ENCODE results near the gene CLDN3.
A peak's percentile ranks its signal among the peaks of the same experiment; 100 is the strongest.
"Not testable (repeated sequence)": the region's sequence is repeated elsewhere in the genome, so short reads cannot be mapped to it uniquely, and the experiment has no call there.

CLDN3 gene, protein sequence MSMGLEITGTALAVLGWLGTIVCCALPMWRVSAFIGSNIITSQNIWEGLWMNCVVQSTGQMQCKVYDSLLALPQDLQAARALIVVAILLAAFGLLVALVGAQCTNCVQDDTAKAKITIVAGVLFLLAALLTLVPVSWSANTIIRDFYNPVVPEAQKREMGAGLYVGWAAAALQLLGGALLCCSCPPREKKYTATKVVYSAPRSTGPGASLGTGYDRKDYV

DNA sequence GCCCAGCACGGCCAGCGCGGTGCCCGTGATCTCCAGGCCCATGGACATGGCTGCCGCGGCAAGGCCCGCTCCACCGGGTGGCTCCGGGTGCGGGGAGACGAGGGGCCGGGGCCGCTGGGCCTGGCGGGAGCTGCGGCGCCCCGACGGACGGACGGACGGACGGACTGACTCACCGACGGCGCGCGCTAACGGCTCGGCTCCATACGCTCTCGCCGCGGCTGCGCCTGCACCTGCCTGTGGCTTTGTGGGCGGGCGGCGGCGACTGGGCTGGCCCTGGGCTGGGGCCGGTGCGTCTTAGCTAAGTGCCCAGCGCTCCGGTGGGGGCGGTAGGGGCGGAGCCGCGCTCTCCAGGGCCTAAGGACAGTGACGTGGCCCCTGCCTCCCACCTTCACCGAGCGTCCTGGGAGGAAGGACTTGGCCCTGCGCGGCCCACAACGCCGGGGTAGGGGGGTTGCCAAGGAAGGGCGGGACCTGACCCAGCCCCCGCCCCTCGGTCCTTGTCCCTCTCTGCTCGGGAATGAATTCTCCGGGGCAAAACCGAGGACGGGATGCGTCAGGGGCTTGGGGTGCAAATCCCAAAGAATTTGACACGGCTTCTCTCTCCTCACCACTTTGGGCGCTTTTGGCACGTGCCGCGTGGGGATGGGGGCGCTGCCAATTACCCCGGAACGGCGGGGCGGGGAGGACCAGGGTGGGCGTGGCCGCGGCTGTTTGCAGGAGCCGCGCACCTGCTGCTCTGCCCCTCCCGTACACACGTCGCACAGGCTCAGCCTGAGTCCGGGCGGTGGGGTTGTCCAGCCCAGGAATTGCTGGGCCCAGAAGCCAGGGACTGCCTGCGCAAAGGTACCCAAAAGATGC lies at the start of gene CLDN3:
Gene CLDN3, minus strand, starts transcription at position 269 of the 858 bp plus-strand sequence. Its CDS starts 221 bp downstream, at position 48.
- no peak for DNase-seq

- no peak for DNase-seq
Measured at GRCh38 chr7:73817121-73817520, 47.1 kb upstream of the CLDN3 start.

DNA sequence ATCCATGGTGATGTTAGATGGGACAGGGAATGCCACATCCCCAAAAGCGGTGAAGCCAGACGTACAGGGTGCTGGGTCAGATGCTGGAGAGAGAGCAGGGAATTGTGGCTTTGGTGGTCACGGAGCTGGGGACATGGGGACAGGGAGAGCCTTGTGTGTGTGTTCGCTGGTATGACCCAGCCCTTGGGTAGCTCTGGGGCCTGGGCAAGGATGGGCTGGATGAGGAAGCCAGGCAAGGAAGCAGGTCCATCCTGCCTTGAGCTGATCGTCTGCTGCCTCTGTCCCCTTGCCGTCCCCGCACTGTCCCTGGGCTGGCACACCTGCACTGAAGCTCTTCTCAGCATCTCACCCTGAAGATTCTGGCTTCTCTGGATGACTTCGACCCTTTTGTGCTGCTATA lies 45.4 kb upstream of the CLDN3 start:
- DNase-seq = no peak

GRCh38 chr7:73812996-73813395 lies 42.9 kb upstream of the CLDN3 start:
- no peak for DNase-seq

- DNase-seq = peak; percentile 31
Measured at GRCh38 chr7:73811760-73812168, 41.7 kb upstream of the CLDN3 start.

- DNase-seq = no peak
Measured at GRCh38 chr7:73810998-73811360, 40.9 kb upstream of the CLDN3 start.

DNA sequence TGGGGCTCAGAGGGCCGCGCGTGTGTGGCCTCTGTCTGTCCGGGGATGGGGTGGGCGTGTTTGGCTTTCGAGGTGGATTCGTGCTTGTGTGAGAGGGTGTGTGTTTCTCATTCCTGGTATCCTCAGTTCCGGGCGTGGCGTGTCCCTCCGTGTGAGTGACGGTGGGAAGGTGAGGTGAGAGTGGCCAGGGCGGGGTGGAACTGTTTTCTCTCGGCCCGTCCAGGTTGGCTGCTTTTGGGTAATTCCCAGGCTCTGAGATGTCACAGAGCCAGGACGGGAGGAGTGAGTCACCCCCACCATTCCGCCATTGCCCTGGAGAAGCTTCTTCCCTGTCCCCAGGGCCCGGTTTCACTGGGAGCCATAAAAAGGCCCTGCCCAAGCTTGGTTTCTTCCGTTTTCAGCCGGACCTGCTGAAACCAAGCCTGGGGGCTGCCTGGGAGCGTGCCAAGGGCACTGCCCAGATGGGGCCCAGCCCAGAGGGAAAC lies 39.4 kb upstream of the CLDN3 start:
- DNase-seq = no peak

DNA sequence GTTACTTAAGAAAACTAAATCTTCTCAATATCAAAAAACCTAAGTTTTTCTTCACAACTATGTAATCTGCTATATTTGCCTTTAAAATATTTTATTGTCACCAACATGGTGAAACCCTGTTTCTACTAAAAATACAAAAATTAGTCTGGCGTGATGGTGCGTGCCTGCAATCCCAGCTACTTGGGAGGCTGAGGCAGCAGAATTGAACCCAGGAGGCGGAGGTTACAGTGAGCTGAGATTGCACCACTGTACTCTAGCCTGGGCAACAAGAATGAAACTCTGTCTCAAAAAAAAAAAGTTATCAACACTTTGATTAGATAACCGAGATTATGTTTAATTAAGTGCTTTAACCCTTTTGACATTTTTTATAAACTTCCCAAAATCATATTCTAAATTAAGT lies 32.4 kb upstream of the CLDN3 start:
- DNase-seq = no peak

DNA sequence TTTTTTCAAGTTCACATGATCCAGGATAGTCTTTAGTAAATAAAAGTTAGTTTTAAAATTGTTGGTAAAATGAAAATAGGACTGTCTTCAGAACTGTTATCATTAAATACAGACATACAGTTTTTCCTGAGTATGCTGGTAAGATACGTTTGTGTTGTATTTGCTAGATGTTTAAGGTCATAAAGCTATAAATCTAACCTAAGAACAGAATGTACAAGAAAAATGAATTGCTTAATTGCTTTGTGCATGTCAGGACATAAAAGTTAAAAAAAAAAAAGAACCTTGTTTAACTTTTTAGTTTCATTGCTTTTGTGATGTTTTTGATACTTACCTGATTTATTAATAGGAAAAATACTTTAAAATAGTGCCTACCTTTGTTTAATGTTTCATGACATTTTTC lies 31.5 kb upstream of the CLDN3 start:
- no peak for DNase-seq

DNA sequence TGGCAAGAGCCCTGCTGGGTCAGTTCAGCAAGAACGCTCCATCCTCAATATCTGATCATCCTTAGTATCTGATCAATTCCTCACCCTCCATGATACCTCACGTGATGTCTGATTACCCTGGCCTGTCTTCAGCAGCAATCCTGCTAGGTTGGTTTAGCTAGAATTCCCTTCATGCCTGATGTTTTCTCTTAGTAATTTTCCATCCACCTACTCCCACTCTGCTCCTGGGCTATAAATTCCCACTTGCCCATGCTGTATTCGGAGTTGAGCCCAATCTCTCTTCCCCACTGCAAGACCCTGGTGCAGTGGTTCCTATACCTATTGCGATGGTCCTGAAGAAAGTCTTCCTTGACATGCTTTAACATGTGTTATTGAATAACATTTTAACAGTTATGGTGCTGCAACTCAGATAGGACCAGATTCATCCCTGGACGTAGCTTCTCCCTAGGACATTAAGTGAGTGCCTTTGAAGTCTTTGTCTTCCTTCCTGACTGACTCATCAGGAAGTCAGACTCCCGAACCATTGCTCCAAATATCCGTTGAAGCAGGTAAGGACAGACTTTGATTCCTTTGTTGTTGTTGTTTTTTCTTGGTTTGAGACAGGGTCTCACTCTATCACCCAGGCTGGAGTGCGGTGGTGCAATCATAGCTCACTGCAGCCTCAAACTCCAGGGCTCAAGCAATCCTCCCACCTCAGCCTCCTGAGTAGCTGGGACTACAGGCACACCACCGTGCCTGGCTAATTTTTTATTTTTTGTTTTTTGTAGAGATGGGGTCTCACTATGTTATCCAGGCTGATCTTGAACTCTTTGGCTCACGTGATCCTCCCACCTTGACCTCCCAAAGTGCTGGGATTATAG lies 29.4 kb upstream of the CLDN3 start:
- no peak for DNase-seq

GRCh38 chr7:73797176-73797575 lies 27.1 kb upstream of the CLDN3 start:
- DNase-seq = not testable (repeated sequence)

DNA sequence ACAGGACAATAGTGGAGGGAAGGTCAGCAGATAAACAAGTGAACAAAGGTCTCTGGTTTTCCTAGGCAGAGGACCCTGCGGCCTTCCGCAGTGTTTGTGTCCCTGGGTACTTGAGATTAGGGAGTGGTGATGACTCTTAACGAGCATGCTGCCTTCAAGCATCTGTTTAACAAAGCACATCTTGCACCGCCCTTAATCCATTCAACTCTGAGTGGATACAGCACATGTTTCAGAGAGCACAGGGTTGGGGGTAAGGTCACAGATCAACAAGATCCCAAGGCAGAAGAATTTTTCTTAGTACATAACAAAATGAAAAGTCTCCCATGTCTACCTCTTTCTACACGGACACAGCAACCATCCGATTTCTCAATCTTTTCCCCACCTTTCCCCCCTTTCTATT lies 26.6 kb upstream of the CLDN3 start:
- DNase-seq = not testable (repeated sequence)

GRCh38 chr7:73795188-73795587 lies 25.1 kb upstream of the CLDN3 start:
- not testable (repeated sequence) for DNase-seq

DNA sequence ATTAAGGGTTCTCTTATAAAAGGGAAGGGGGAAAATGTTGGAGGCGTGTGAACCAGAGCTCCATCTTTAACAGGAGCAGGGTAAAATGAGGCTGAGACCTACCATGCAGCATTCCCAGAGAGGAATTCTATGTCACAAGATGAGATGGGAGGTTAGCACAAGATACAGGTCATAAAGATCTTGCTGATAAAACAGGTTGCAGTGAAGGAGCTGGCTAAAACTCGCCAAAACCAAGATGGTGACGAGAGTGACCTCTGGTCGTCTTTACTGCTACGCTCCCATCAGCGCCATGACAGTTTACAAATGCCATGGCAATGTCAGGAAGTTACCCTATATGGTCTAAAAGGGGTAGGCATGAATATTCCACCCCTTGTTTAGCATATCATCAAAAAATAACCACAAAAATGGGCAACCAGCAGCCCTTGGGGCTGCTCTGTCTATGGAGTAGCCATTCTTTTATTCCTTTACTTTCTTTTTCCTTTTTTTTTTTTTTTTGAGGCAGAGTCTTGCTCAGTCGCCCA lies 21.2 kb upstream of the CLDN3 start:
- not testable (repeated sequence) for DNase-seq

DNA sequence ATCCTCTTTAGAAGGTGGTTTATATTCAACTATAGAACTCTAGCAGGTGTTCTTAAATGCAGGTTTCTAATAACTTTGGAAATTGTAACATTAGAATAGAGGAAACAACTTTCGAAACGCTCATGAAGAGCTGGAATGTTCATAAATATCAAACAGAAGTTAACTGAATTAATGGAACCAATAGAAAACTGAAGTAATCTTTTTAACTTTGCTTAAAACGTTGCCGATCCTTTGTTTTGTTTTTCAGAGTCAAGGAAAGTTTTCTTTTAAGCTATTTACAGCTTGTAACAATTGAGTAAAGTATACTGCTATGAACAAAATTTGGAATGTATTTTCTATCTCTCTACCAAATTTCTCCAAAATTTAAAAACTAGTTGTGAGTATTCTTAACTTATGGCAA lies 19.0 kb upstream of the CLDN3 start:
- DNase-seq = no peak

- DNase-seq = not testable (repeated sequence)
Measured at GRCh38 chr7:73787786-73788048, 17.6 kb upstream of the CLDN3 start.

DNA sequence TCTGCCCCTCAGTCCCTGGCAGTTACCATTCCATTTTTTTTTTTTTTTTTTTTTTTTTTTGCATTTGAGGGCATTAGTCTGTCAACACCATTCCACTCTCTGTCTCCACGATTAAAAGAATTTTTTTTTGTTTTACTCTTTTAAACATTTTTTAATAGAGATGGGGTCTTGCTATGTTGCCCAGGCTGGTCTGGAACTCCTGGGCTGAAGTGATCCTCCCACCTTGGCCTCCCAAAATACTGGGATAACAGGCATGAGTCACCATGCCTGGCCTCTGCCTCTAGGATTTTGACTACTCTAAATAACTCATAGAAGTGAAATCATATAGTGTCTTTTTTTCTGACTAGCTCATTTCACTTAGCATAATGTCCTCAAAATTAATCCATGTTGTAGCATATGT lies 16.5 kb upstream of the CLDN3 start:
- DNase-seq = no peak

- DNase-seq = no peak
Measured at GRCh38 chr7:73779517-73779916, 9.4 kb upstream of the CLDN3 start.

DNA sequence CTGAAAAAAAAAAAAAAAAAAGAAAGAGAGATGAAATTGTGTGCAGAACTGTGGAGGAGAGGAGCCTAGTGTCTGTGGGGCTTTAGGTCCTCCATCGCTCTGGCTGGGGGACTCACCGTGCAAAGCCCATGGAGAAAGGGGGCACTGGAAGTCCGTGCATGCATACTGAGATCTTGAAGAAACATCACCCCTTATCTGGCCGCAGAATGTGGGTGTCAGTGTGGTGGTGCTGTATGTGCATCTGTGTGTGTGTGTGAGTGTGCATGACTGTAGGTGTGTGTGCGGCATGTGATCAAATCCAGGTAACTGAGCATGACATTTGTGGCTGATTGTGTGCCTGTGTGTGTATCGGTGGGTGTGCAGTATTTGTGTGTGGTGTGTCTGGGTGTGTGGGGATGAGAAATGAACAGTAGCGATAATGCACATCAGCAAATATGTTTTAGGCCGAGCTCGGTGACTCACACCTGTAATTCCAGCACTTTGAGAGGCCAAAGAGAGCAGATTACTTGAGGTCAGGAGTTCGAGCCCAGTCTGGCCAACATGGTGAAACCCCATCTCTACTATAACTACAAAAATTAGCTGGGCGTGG lies 8.8 kb upstream of the CLDN3 start:
- DNase-seq = no peak

DNA sequence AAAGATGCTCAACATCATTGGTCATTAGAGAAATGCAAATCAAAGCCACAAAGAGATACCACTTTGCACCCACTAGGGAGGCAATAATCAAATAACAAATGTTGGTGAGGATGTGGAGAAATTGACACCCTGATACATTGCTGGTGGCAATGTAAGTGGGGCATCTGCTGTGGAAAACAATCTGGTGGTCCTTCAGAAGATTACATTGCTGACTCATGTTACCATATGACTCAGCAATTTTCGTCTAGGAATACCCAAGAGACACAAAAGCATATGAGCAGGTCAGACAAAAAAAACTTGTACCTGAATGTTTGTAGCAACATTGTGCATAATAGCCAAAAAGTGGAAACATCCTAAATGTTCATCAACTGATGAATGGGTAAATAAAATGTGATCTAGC lies 4.9 kb upstream of the CLDN3 start:
- no peak for DNase-seq

- DNase-seq = no peak
Measured at GRCh38 chr7:73773700-73774517, 3.8 kb upstream of the CLDN3 start.

Measured in activated gamma-delta T cell treated with Interleukin-2 at 50 U/mL for 16 hours (primary cell).